ENCODE results near the gene UBE2E3. TPM values are rescaled to one million over a fixed set of nuclear protein-coding genes. Genes with fewer than 3 reads are reported as not detected.
A peak's percentile ranks its signal among the peaks of the same experiment; 100 is the strongest.

The UBE2E3 gene
- total RNA-seq, 1 donor from 2014 or later: 49.2 TPM

GRCh38 chr2:180970016-180970415 lies 10.4 kb upstream of the UBE2E3 start:
- ATAC-seq (ENCODE audit: poor library complexity) (no peak), DNase-seq (no peak)
- intact Hi-C loops (cut with DNase I): no loop called here

GRCh38 chr2:180971811-180972210 lies 8.6 kb upstream of the UBE2E3 start:
- no peak for ATAC-seq (ENCODE audit: poor library complexity)
- no peak for DNase-seq
- intact Hi-C loops (cut with DNase I): no loop called here

- intact Hi-C loops (cut with DNase I): no loop called here
- ATAC-seq (ENCODE audit: poor library complexity) (no peak), DNase-seq (no peak)
These were observed 4.8 kb upstream of the UBE2E3 start for GRCh38 chr2:180975585-180975984.

- DNase-seq (no peak), ATAC-seq (ENCODE audit: poor library complexity) (no peak)
- intact Hi-C loops (cut with DNase I): no loop called here
These were observed 1.3 kb upstream of the UBE2E3 start for GRCh38 chr2:180978903-180979748.

GRCh38 chr2:180979749-180980105 lies 678 bp upstream of the UBE2E3 start:
- DNase-seq (no peak), ATAC-seq (ENCODE audit: poor library complexity) (no peak)
- intact Hi-C loops (cut with DNase I): no loop called here

- DNase-seq (peak; percentile 44), ATAC-seq (ENCODE audit: poor library complexity) (peak; percentile 35)
- intact Hi-C loops (cut with DNase I): no loop called here
These were observed 822 bp downstream of the UBE2E3 start for GRCh38 chr2:180980943-180981911.

- intact Hi-C loops (cut with DNase I): no loop called here
- peak; percentile 47 for ATAC-seq (ENCODE audit: poor library complexity)
- DNase-seq: no peak
These were observed 3.2 kb downstream of the UBE2E3 start for GRCh38 chr2:180983468-180984242.

- no peak for DNase-seq
- no peak for ATAC-seq (ENCODE audit: poor library complexity)
- intact Hi-C loops (cut with DNase I): no loop called here
These were observed 5.5 kb downstream of the UBE2E3 start for GRCh38 chr2:180985771-180986395.

GRCh38 chr2:180987146-180987545 lies 6.7 kb downstream of the UBE2E3 start:
- ATAC-seq (ENCODE audit: poor library complexity): no peak
- no peak for DNase-seq
- intact Hi-C loops (cut with DNase I): no loop called here

- no peak for ATAC-seq (ENCODE audit: poor library complexity)
- no peak for DNase-seq
- intact Hi-C loops (cut with DNase I): no loop called here
These were observed 9.9 kb downstream of the UBE2E3 start for GRCh38 chr2:180990337-180990736.

GRCh38 chr2:180990794-180991193 lies 10.4 kb downstream of the UBE2E3 start:
- intact Hi-C loops (cut with DNase I): no loop called here
- DNase-seq: no peak
- no peak for ATAC-seq (ENCODE audit: poor library complexity)

- intact Hi-C loops (cut with DNase I): no loop called here
- DNase-seq (no peak), ATAC-seq (ENCODE audit: poor library complexity) (no peak)
These were observed 11.0 kb downstream of the UBE2E3 start for GRCh38 chr2:180991361-180991760.

GRCh38 chr2:180991820-180992219 lies 11.4 kb downstream of the UBE2E3 start:
- ATAC-seq (ENCODE audit: poor library complexity): no peak
- DNase-seq: no peak
- intact Hi-C loops (cut with DNase I): no loop called here

- intact Hi-C loops (cut with DNase I): no loop called here
- DNase-seq: no peak
- no peak for ATAC-seq (ENCODE audit: poor library complexity)
These were observed 12.6 kb downstream of the UBE2E3 start for GRCh38 chr2:180992994-180993393.

- intact Hi-C loops (cut with DNase I): no loop called here
- DNase-seq (no peak), ATAC-seq (ENCODE audit: poor library complexity) (no peak)
These were observed 19.0 kb downstream of the UBE2E3 start for GRCh38 chr2:180999274-180999964.

GRCh38 chr2:181004647-181005325 lies 24.4 kb downstream of the UBE2E3 start:
- DNase-seq (no peak), ATAC-seq (ENCODE audit: poor library complexity) (no peak)
- intact Hi-C loops (cut with DNase I): no loop called here

GRCh38 chr2:181005326-181005655 lies 24.9 kb downstream of the UBE2E3 start:
- no peak for DNase-seq
- ATAC-seq (ENCODE audit: poor library complexity): no peak
- intact Hi-C loops (cut with DNase I): no loop called here

- no peak for ATAC-seq (ENCODE audit: poor library complexity)
- intact Hi-C loops (cut with DNase I): no loop called here
- DNase-seq: no peak
These were observed 25.4 kb downstream of the UBE2E3 start for GRCh38 chr2:181005809-181006208.
